ENCODE results near the gene PLA2G2A. TPM values are rescaled to one million over a fixed set of nuclear protein-coding genes. Genes with fewer than 3 reads are reported as not detected.
"Not testable (repeated sequence)": the region's sequence is repeated elsewhere in the genome, so short reads cannot be mapped to it uniquely, and the experiment has no call there.

The PLA2G2A gene
- total RNA-seq, 1 experiment from 2014 or later: not detected

DNA sequence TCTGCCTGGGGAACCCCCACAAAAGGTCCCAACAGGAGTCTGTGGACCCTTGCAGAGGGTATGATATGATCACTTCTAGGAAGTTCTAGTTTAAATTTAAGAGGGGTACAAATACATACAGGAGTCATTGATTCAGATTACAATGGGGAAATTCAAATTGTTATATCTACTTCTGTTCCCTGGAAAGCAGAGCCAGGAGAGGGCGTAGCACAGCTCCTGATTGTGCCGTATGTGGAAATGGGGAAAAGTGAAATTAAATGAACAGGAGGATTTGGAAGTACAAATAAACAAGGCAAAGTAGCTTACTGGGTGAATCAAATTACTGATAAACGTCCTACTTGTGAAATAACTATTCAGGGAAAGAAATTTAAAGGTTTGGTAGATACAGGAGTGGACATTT is 19.4 kb upstream of the PLA2G2A start:
- H3K79me2 ChIP-seq (ENCODE audit: low read length); H4K20me1 ChIP-seq (ENCODE audit: insufficient read depth, low read depth, low read length); H3K4me2 ChIP-seq (ENCODE audit: low read depth, low read length, poor library complexity, severe bottlenecking); DNase-seq; H3K4me1 ChIP-seq (ENCODE audit: low read length); H3K9ac ChIP-seq (ENCODE audit: low read length); H2AFZ ChIP-seq (ENCODE audit: low read length); H3K27me3 ChIP-seq (ENCODE audit: low read length); H3K27ac ChIP-seq (ENCODE audit: low read length); H3K4me3 ChIP-seq (ENCODE audit: low read length); H3K9me3 ChIP-seq (ENCODE audit: low read length); H3K36me3 ChIP-seq (ENCODE audit: insufficient read depth, low read length); H3K9me2 ChIP-seq (replicated peaks; ENCODE audit: insufficient read depth, low read length): not testable (repeated sequence)

DNA sequence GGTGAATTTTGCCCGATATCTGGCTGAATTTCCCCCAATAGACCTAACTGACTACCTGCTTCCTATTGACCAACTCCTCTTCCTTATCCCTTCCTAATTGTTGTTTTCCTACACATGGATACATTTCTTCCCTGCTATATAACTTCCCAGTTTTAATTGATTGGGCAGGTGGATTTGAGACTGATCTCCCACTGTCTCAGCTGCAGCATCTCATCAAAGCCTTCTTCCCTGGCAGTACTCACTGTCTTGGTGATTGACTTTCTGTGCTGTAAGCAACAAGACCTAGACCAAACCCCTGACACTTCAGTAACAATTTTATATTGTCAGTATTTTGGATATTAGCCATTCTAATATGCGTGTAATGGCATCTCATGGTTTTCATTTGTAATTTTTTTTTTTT is 11.3 kb upstream of the PLA2G2A start:
- Histone ChIP-seq H3K36me3 (ENCODE audit: insufficient read depth, low read length) (no peaks in the 10 kb centered on the region), H3K4me2 (ENCODE audit: low read depth, low read length, poor library complexity, severe bottlenecking) (no peak overlapping the region), H3K4me1 (ENCODE audit: low read length) (no peaks in the 10 kb centered on the region), H3K9me3 (ENCODE audit: low read length) (no peaks in the 10 kb centered on the region), H2AFZ (ENCODE audit: low read length) (no peak overlapping the region), H3K9ac (ENCODE audit: low read length) (no peak overlapping the region), H4K20me1 (ENCODE audit: insufficient read depth, low read depth, low read length) (no peaks in the 10 kb centered on the region), H3K9me2 (replicated peaks; ENCODE audit: insufficient read depth, low read length) (no peaks in the 10 kb centered on the region), H3K4me3 (ENCODE audit: low read length) (no peak overlapping the region), H3K27me3 (ENCODE audit: low read length) (no peaks in the 10 kb centered on the region), H3K27ac (ENCODE audit: low read length) (no peak overlapping the region), H3K79me2 (ENCODE audit: low read length) (no peaks in the 10 kb centered on the region)
- DNase-seq: no peak

DNA sequence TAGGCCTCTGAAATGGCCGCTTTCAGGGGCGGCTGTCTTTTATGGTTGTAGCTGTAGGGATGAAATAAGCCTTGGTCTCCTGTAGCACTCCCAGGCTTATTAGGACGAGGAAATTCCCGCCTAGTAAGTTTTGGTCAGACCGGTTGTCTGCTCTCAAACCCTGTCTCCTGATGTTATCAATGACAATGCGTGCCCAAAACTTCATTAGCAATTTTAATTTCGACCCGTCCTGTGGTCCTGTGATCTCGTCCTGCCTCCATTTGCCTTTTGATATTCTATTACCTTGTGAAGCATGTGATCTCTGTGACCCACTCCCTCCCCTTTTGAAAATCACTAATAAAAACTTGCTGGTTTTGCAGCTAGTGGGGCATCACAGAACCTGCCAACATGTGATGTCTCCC is 10.8 kb upstream of the PLA2G2A start:
- H3K9me3 ChIP-seq (ENCODE audit: low read length); H3K79me2 ChIP-seq (ENCODE audit: low read length); H3K9ac ChIP-seq (ENCODE audit: low read length); H3K36me3 ChIP-seq (ENCODE audit: insufficient read depth, low read length); H3K27me3 ChIP-seq (ENCODE audit: low read length); H3K4me3 ChIP-seq (ENCODE audit: low read length); H4K20me1 ChIP-seq (ENCODE audit: insufficient read depth, low read depth, low read length); H3K27ac ChIP-seq (ENCODE audit: low read length); H3K4me2 ChIP-seq (ENCODE audit: low read depth, low read length, poor library complexity, severe bottlenecking); H2AFZ ChIP-seq (ENCODE audit: low read length); H3K9me2 ChIP-seq (replicated peaks; ENCODE audit: insufficient read depth, low read length); DNase-seq; H3K4me1 ChIP-seq (ENCODE audit: low read length): not testable (repeated sequence)

GRCh38 chr1:19988267-19989006 is 9.0 kb upstream of the PLA2G2A start:
- DNase-seq: no peak
- H3K27ac ChIP-seq (ENCODE audit: low read length): no peak overlapping the region
- no peaks in the 10 kb centered on the region for H3K4me1 ChIP-seq (ENCODE audit: low read length)
- no peak overlapping the region for H2AFZ ChIP-seq (ENCODE audit: low read length)
- no peaks in the 10 kb centered on the region for H4K20me1 ChIP-seq (ENCODE audit: insufficient read depth, low read depth, low read length)
- H3K27me3 ChIP-seq (ENCODE audit: low read length): no peaks in the 10 kb centered on the region
- no peaks in the 10 kb centered on the region for H3K9me2 ChIP-seq (replicated peaks; ENCODE audit: insufficient read depth, low read length)
- H3K4me3 ChIP-seq (ENCODE audit: low read length): no peak overlapping the region
- no peaks in the 10 kb centered on the region for H3K79me2 ChIP-seq (ENCODE audit: low read length)
- no peaks in the 10 kb centered on the region for H3K9me3 ChIP-seq (ENCODE audit: low read length)
- no peak overlapping the region for H3K9ac ChIP-seq (ENCODE audit: low read length)
- no peak overlapping the region for H3K4me2 ChIP-seq (ENCODE audit: low read depth, low read length, poor library complexity, severe bottlenecking)
- no peaks in the 10 kb centered on the region for H3K36me3 ChIP-seq (ENCODE audit: insufficient read depth, low read length)

DNA sequence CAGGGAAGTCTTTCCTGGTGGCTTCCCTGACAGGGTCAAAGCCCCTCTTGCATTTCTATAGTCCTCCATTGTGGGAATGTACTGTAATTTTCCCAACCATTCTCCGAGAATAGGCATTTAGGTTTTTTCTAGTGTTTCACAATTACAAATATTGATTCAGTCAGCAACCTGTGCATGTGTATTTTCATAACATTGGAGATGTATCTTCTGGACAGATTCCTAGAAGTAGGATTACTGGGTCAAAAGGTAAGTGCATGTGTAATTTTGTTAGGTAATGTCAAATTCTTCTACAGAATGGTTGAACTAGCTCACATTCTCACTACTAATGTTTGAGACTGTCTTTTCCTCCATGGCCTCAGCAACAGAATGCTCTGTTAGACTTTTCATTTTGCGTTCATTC is 8.3 kb upstream of the PLA2G2A start:
- no peaks in the 10 kb centered on the region for H3K9me2 ChIP-seq (replicated peaks; ENCODE audit: insufficient read depth, low read length)
- H3K9ac ChIP-seq (ENCODE audit: low read length): no peak overlapping the region
- H3K9me3 ChIP-seq (ENCODE audit: low read length): no peaks in the 10 kb centered on the region
- no peaks in the 10 kb centered on the region for H3K4me1 ChIP-seq (ENCODE audit: low read length)
- no peak overlapping the region for H3K4me2 ChIP-seq (ENCODE audit: low read depth, low read length, poor library complexity, severe bottlenecking)
- no peak for DNase-seq
- H3K36me3 ChIP-seq (ENCODE audit: insufficient read depth, low read length): no peaks in the 10 kb centered on the region
- H4K20me1 ChIP-seq (ENCODE audit: insufficient read depth, low read depth, low read length): no peaks in the 10 kb centered on the region
- no peak overlapping the region for H3K4me3 ChIP-seq (ENCODE audit: low read length)
- no peak overlapping the region for H2AFZ ChIP-seq (ENCODE audit: low read length)
- no peaks in the 10 kb centered on the region for H3K27me3 ChIP-seq (ENCODE audit: low read length)
- no peak overlapping the region for H3K27ac ChIP-seq (ENCODE audit: low read length)
- H3K79me2 ChIP-seq (ENCODE audit: low read length): no peaks in the 10 kb centered on the region

GRCh38 chr1:19984409-19985016 is 5.1 kb upstream of the PLA2G2A start:
- H3K27me3 ChIP-seq (ENCODE audit: low read length); H3K9ac ChIP-seq (ENCODE audit: low read length); H3K36me3 ChIP-seq (ENCODE audit: insufficient read depth, low read length); H3K9me2 ChIP-seq (replicated peaks; ENCODE audit: insufficient read depth, low read length); H3K9me3 ChIP-seq (ENCODE audit: low read length); H3K4me3 ChIP-seq (ENCODE audit: low read length); H3K4me1 ChIP-seq (ENCODE audit: low read length); H4K20me1 ChIP-seq (ENCODE audit: insufficient read depth, low read depth, low read length); H2AFZ ChIP-seq (ENCODE audit: low read length); H3K4me2 ChIP-seq (ENCODE audit: low read depth, low read length, poor library complexity, severe bottlenecking); H3K27ac ChIP-seq (ENCODE audit: low read length); DNase-seq; H3K79me2 ChIP-seq (ENCODE audit: low read length): not testable (repeated sequence)

- H3K4me3 ChIP-seq (ENCODE audit: low read length): no peak overlapping the region
- H3K4me2 ChIP-seq (ENCODE audit: low read depth, low read length, poor library complexity, severe bottlenecking): no peak overlapping the region
- no peaks in the 10 kb centered on the region for H3K9me2 ChIP-seq (replicated peaks; ENCODE audit: insufficient read depth, low read length)
- no peaks in the 10 kb centered on the region for H4K20me1 ChIP-seq (ENCODE audit: insufficient read depth, low read depth, low read length)
- H3K4me1 ChIP-seq (ENCODE audit: low read length): no peaks in the 10 kb centered on the region
- H2AFZ ChIP-seq (ENCODE audit: low read length): no peak overlapping the region
- H3K27ac ChIP-seq (ENCODE audit: low read length): no peak overlapping the region
- no peak overlapping the region for H3K9ac ChIP-seq (ENCODE audit: low read length)
- H3K79me2 ChIP-seq (ENCODE audit: low read length): no peaks in the 10 kb centered on the region
- no peaks in the 10 kb centered on the region for H3K36me3 ChIP-seq (ENCODE audit: insufficient read depth, low read length)
- H3K27me3 ChIP-seq (ENCODE audit: low read length): no peaks in the 10 kb centered on the region
- no peak for DNase-seq
- H3K9me3 ChIP-seq (ENCODE audit: low read length): no peaks in the 10 kb centered on the region
These were observed 2.3 kb upstream of the PLA2G2A start for GRCh38 chr1:19981507-19982312.

GRCh38 chr1:19981170-19981506 is 1.7 kb upstream of the PLA2G2A start:
- H3K27ac ChIP-seq (ENCODE audit: low read length): no peak overlapping the region
- H3K27me3 ChIP-seq (ENCODE audit: low read length): no peaks in the 10 kb centered on the region
- no peaks in the 10 kb centered on the region for H3K79me2 ChIP-seq (ENCODE audit: low read length)
- DNase-seq: no peak
- no peak overlapping the region for H3K4me3 ChIP-seq (ENCODE audit: low read length)
- H4K20me1 ChIP-seq (ENCODE audit: insufficient read depth, low read depth, low read length): no peaks in the 10 kb centered on the region
- no peak overlapping the region for H3K4me2 ChIP-seq (ENCODE audit: low read depth, low read length, poor library complexity, severe bottlenecking)
- no peaks in the 10 kb centered on the region for H3K9me3 ChIP-seq (ENCODE audit: low read length)
- no peak overlapping the region for H3K9ac ChIP-seq (ENCODE audit: low read length)
- H3K4me1 ChIP-seq (ENCODE audit: low read length): no peaks in the 10 kb centered on the region
- no peaks in the 10 kb centered on the region for H3K36me3 ChIP-seq (ENCODE audit: insufficient read depth, low read length)
- no peaks in the 10 kb centered on the region for H3K9me2 ChIP-seq (replicated peaks; ENCODE audit: insufficient read depth, low read length)
- no peak overlapping the region for H2AFZ ChIP-seq (ENCODE audit: low read length)
